ENCODE measurements around the gene STIM2. TPM values are rescaled to one million over a fixed set of nuclear protein-coding genes. Genes with fewer than 3 reads are reported as not detected.
"Not testable (repeated sequence)": the region's sequence is repeated elsewhere in the genome, so short reads cannot be mapped to it uniquely, and the experiment has no call there.

Gene STIM2
- total and polyA plus RNA-seq, 4 experiments from 2014 or later: 23.8 to 91.7 (median 62.7) TPM

GRCh38 chr4:26823583-26823982, 37.1 kb upstream of the STIM2 start:
- H3K4me1 Mint-ChIP-seq: peaks cover 12 to 22% (median 15%) of the 10 kb centered on the region in 4 donors

DNA sequence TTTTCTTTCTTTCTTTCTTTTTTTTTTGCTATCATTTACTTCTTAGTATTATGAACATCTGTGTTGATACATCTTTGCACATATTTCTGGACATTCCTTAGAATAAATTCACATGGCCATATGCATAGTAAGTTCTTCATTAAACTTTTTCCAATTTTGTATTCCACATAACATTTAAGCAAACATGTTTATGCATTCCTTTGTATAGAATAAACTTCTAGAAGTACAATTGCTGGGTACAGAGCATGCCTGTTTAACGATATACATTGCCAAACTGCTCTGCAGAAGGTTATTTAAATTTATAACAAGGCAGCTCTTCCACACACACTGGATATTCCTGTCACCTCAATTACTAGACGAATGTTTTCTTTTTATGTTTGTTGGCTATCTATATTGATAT, 36.0 kb upstream of the STIM2 start:
- no peak overlapping the region for H3K27ac Mint-ChIP-seq
- H3K4me1 ChIP-seq (ENCODE audit: insufficient read depth, low read length): peaks cover 16% of the 10 kb centered on the region

More at GRCh38 chr4:26823583-26823982, 37.1 kb upstream of the STIM2 start:
- DNase-seq: no peak
- Histone ChIP-seq H3K27me3 (ENCODE audit: insufficient read depth, low read length) (no peaks in the 10 kb centered on the region), H3K36me3 (ENCODE audit: insufficient read depth, low read length) (no peaks in the 10 kb centered on the region), H3K4me3 (ENCODE audit: low read length in 2 of 2) (no peak overlapping the region), H3K27ac (ENCODE audit: low read depth, low read length) (no peak overlapping the region), H3K4me1 (ENCODE audit: insufficient read depth, low read length) (peaks cover 16% of the 10 kb centered on the region), H3K9me3 (ENCODE audit: control insufficient read depth in 1 of 2, low read length in 2 of 2) (no peaks in the 10 kb centered on the region)
- Mint-ChIP-seq H3K36me3 (peaks cover 4% of the 10 kb centered on the region in 2 donors), H3K27ac (no peak overlapping the region), H3K4me3 (no peak overlapping the region), H3K27me3 (no peaks in the 10 kb centered on the region), H3K9me3 (peaks cover 1 to 11% (median 5%) of the 10 kb centered on the region in 8 donors)
- ChIA-PET CTCF (ENCODE audit: partially characterized antibody) (interaction anchor here (1.6 kb wide), 1 partner anchor 16 kb away, joined by 4 read pairs; no protein-coding TSS in a partner anchor), POLR2A (ENCODE audit: partially characterized antibody) (interaction anchor here (1.5 kb wide), 1 partner anchor 63 kb away, joined by 3 read pairs; no protein-coding TSS in a partner anchor)
- intact Hi-C loops (cut with micrococcal nuclease): no loop called here

DNA sequence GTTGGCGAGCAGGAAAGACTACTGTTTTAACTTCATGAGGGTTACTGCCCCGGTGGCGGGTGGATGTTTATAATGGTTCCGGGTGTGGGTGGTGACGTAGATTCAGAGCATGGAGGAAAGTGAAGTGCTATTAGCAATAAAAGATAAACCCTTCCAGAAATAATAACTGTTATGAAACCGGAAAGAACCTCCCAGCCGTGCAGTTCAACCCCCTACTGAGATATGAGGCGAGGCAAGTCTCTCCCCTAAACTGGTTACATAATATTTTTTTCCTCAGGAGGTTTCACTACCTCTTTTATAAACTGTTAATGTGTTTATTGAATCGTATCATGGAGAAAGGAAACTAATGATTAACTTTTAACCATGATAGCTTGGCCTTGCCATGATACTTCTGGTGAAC, 33.9 kb upstream of the STIM2 start:
- intact Hi-C loops (cut with micrococcal nuclease): no loop called here
- CTCF ChIA-PET (ENCODE audit: partially characterized antibody): interaction anchor here (1.2 kb wide), 1 partner anchor 12 kb away, joined by 3 read pairs; no protein-coding TSS in a partner anchor

More for the DNA sequence above, 36.0 kb upstream of the STIM2 start:
- intact Hi-C loops (cut with micrococcal nuclease): no loop called here
- ChIA-PET POLR2A (ENCODE audit: partially characterized antibody) (no interaction called here), CTCF (ENCODE audit: partially characterized antibody) (no interaction called here)
- Mint-ChIP-seq H3K27me3 (no peaks in the 10 kb centered on the region), H3K36me3 (peaks cover 4% of the 10 kb centered on the region in 2 donors), H3K4me3 (no peak overlapping the region), H3K9me3 (peaks cover 1 to 11% (median 5%) of the 10 kb centered on the region in 8 donors), H3K4me1 (peaks cover 12 to 20% (median 15%) of the 10 kb centered on the region in 4 donors)
- no peak overlapping the region for H3K4me3 ChIP-seq (ENCODE audit: low read length in 2 of 2)
- H3K9me3 ChIP-seq (ENCODE audit: control insufficient read depth in 1 of 2, low read length in 2 of 2): no peaks in the 10 kb centered on the region
- DNase-seq: no peak
- H3K27ac ChIP-seq (ENCODE audit: low read depth, low read length): no peak overlapping the region
- no peaks in the 10 kb centered on the region for H3K27me3 ChIP-seq (ENCODE audit: insufficient read depth, low read length)
- no peaks in the 10 kb centered on the region for H3K36me3 ChIP-seq (ENCODE audit: insufficient read depth, low read length)

GRCh38 chr4:26827336-26827735, 33.3 kb upstream of the STIM2 start:
- H3K27ac ChIP-seq (ENCODE audit: low read depth, low read length); H3K36me3 ChIP-seq (ENCODE audit: insufficient read depth, low read length); H3K4me3 ChIP-seq (ENCODE audit: low read length in 2 of 2); H3K36me3 Mint-ChIP-seq; H3K27me3 ChIP-seq (ENCODE audit: insufficient read depth, low read length); H3K27ac Mint-ChIP-seq; H3K27me3 Mint-ChIP-seq; intact Hi-C loops (cut with micrococcal nuclease); H3K9me3 ChIP-seq (ENCODE audit: control insufficient read depth in 1 of 2, low read length in 2 of 2); DNase-seq; POLR2A ChIA-PET (ENCODE audit: partially characterized antibody); H3K4me3 Mint-ChIP-seq: not testable (repeated sequence)
- CTCF ChIA-PET (ENCODE audit: partially characterized antibody): interaction anchor here (1.2 kb wide), 1 partner anchor 13 kb away, joined by 3 read pairs; no protein-coding TSS in a partner anchor
- H3K4me1 ChIP-seq (ENCODE audit: insufficient read depth, low read length): peaks cover 12% of the 10 kb centered on the region
- peaks cover 1 to 11% (median 5%) of the 10 kb centered on the region in 8 donors for H3K9me3 Mint-ChIP-seq
- peaks cover 7 to 12% (median 11%) of the 10 kb centered on the region in 4 donors for H3K4me1 Mint-ChIP-seq

More for the DNA sequence above, 33.9 kb upstream of the STIM2 start:
- peaks cover 1 to 11% (median 5%) of the 10 kb centered on the region in 8 donors for H3K9me3 Mint-ChIP-seq
- no peak overlapping the region for H3K27ac ChIP-seq (ENCODE audit: low read depth, low read length)
- H3K27ac Mint-ChIP-seq: peak overlapping the region in 1 of 7 donors; percentile 15
- no peaks in the 10 kb centered on the region for H3K27me3 ChIP-seq (ENCODE audit: insufficient read depth, low read length)
- H3K36me3 ChIP-seq (ENCODE audit: insufficient read depth, low read length): no peaks in the 10 kb centered on the region
- H3K36me3 Mint-ChIP-seq: peaks cover 4% of the 10 kb centered on the region in 2 donors
- no peak overlapping the region for H3K4me3 ChIP-seq (ENCODE audit: low read length in 2 of 2)
- H3K4me1 ChIP-seq (ENCODE audit: insufficient read depth, low read length): peaks cover 16% of the 10 kb centered on the region
- no peak for DNase-seq
- POLR2A ChIA-PET (ENCODE audit: partially characterized antibody): no interaction called here
- peaks cover 12 to 17% (median 15%) of the 10 kb centered on the region in 4 donors for H3K4me1 Mint-ChIP-seq
- no peaks in the 10 kb centered on the region for H3K9me3 ChIP-seq (ENCODE audit: control insufficient read depth in 1 of 2, low read length in 2 of 2)
- no peaks in the 10 kb centered on the region for H3K27me3 Mint-ChIP-seq
- H3K4me3 Mint-ChIP-seq: no peak overlapping the region

GRCh38 chr4:26827798-26828197, 32.8 kb upstream of the STIM2 start:
- no peak for DNase-seq
- Histone ChIP-seq H3K27ac (ENCODE audit: low read depth, low read length) (no peak overlapping the region), H3K4me3 (ENCODE audit: low read length in 2 of 2) (no peak overlapping the region), H3K27me3 (ENCODE audit: insufficient read depth, low read length) (no peaks in the 10 kb centered on the region), H3K36me3 (ENCODE audit: insufficient read depth, low read length) (no peaks in the 10 kb centered on the region), H3K4me1 (ENCODE audit: insufficient read depth, low read length) (peaks cover 7% of the 10 kb centered on the region), H3K9me3 (ENCODE audit: control insufficient read depth in 1 of 2, low read length in 2 of 2) (no peaks in the 10 kb centered on the region)
- Mint-ChIP-seq H3K27me3 (no peaks in the 10 kb centered on the region), H3K36me3 (peaks cover 2% of the 10 kb centered on the region in 2 donors), H3K9me3 (peaks cover 1 to 9% (median 3%) of the 10 kb centered on the region in 8 donors), H3K4me1 (peaks cover 3 to 8% (median 7%) of the 10 kb centered on the region in 4 donors), H3K4me3 (no peak overlapping the region), H3K27ac (no peak overlapping the region)
- ChIA-PET POLR2A (ENCODE audit: partially characterized antibody) (no interaction called here), CTCF (ENCODE audit: partially characterized antibody) (interaction anchor here (1.2 kb wide), 1 partner anchor 13 kb away, joined by 3 read pairs; no protein-coding TSS in a partner anchor)
- intact Hi-C loops (cut with micrococcal nuclease): no loop called here

GRCh38 chr4:26829018-26829417, 31.6 kb upstream of the STIM2 start:
- Histone ChIP-seq H3K27me3 (ENCODE audit: insufficient read depth, low read length) (no peaks in the 10 kb centered on the region), H3K36me3 (ENCODE audit: insufficient read depth, low read length) (no peaks in the 10 kb centered on the region), H3K4me1 (ENCODE audit: insufficient read depth, low read length) (no peaks in the 10 kb centered on the region), H3K4me3 (ENCODE audit: low read length in 2 of 2) (no peak overlapping the region), H3K27ac (ENCODE audit: low read depth, low read length) (no peak overlapping the region), H3K9me3 (ENCODE audit: control insufficient read depth in 1 of 2, low read length in 2 of 2) (no peaks in the 10 kb centered on the region)
- Mint-ChIP-seq H3K4me1 (peaks cover 0 to 4% (median 0%) of the 10 kb centered on the region in 4 donors), H3K36me3 (no peaks in the 10 kb centered on the region), H3K4me3 (no peak overlapping the region), H3K27me3 (no peaks in the 10 kb centered on the region), H3K27ac (no peak overlapping the region), H3K9me3 (no peaks in the 10 kb centered on the region)
- intact Hi-C loops (cut with micrococcal nuclease): no loop called here
- DNase-seq: no peak
- CTCF ChIA-PET (ENCODE audit: partially characterized antibody): interaction anchor here (1.2 to 1.6 kb wide), 2 partner anchors 11 to 109 kb away, joined by 3 read pairs; no protein-coding TSS in a partner anchor
- POLR2A ChIA-PET (ENCODE audit: partially characterized antibody): no interaction called here

GRCh38 chr4:26830033-26830432, 30.6 kb upstream of the STIM2 start:
- CTCF ChIA-PET (ENCODE audit: partially characterized antibody): interaction anchor here (1.2 to 1.6 kb wide), 2 partner anchors 10 to 108 kb away, joined by 3 read pairs; no protein-coding TSS in a partner anchor
- peaks cover 0 to 8% (median 0%) of the 10 kb centered on the region in 8 donors for H3K9me3 Mint-ChIP-seq
- intact Hi-C loops (cut with micrococcal nuclease): no loop called here
- no peak overlapping the region for H3K4me3 Mint-ChIP-seq
- no peak overlapping the region for H3K27ac ChIP-seq (ENCODE audit: low read depth, low read length)
- no peaks in the 10 kb centered on the region for H3K36me3 Mint-ChIP-seq
- POLR2A ChIA-PET (ENCODE audit: partially characterized antibody): interaction anchor here (0.5 kb wide), 1 partner anchor 49 kb away, joined by 3 read pairs; no protein-coding TSS in a partner anchor
- H3K9me3 ChIP-seq (ENCODE audit: control insufficient read depth in 1 of 2, low read length in 2 of 2): no peaks in the 10 kb centered on the region
- peaks cover 0 to 2% (median 0%) of the 10 kb centered on the region in 4 donors for H3K4me1 Mint-ChIP-seq
- no peaks in the 10 kb centered on the region for H3K27me3 Mint-ChIP-seq
- no peaks in the 10 kb centered on the region for H3K4me1 ChIP-seq (ENCODE audit: insufficient read depth, low read length)
- H3K36me3 ChIP-seq (ENCODE audit: insufficient read depth, low read length): no peaks in the 10 kb centered on the region
- no peak for DNase-seq
- H3K27ac Mint-ChIP-seq: no peak overlapping the region
- no peaks in the 10 kb centered on the region for H3K27me3 ChIP-seq (ENCODE audit: insufficient read depth, low read length)
- H3K4me3 ChIP-seq (ENCODE audit: low read length in 2 of 2): no peak overlapping the region
